SH-SY5Y (cell line): Measurements from ENCODE around the gene SLC4A9.

Source experiments
- GATA2 ChIP-seq: IDR thresholded peaks from 2 replicates; pipeline ENCODE4 v1.6.1; 2011; ENCODE audit warnings: mild to moderate bottlenecking, low read depth, low read length
- GATA3 ChIP-seq: IDR thresholded peaks from 2 replicates; pipeline ENCODE4 v1.6.1; 2011; ENCODE audit warnings: low read depth, mild to moderate bottlenecking, low read length, moderate library complexity

- TF ChIP-seq GATA2 (no peak), GATA3 (no peak)
These were observed 17.1 kb upstream of the SLC4A9 start for GRCh38 chr5:140342896-140343295.
